HepG2 (cell line): Measurements from ENCODE around the gene TAF5. TPM values are rescaled to one million over a fixed set of nuclear protein-coding genes. Genes with fewer than 3 reads are reported as not detected.

Experiments
- ARID3A ChIP-seq: IDR thresholded peaks from 2 replicates; pipeline ENCODE4 v1.6.1; 2012; ENCODE audit warnings: low read depth, low read length, improper control_type of control experiment
- ATAD3A ChIP-seq: sonication (generic); formaldehyde crosslinking; IDR thresholded peaks from 2 replicates; pipeline ENCODE4 v1.4.0; 2020; ENCODE audit warnings: missing genetic modification reagents
- GPN1 ChIP-seq: sonication (generic); formaldehyde crosslinking; IDR thresholded peaks from 2 replicates; pipeline ENCODE4 v1.5.1; 2020; ENCODE audit warnings: missing genetic modification reagents, borderline replicate concordance
- HDAC1 ChIP-seq: sonication (generic); formaldehyde crosslinking; IDR thresholded peaks from 2 replicates; pipeline ENCODE4 v1.5.1; 2020; ENCODE audit warnings: mild to moderate bottlenecking, missing genetic modification reagents
- HDAC2 ChIP-seq: sonication (generic); formaldehyde crosslinking; IDR thresholded peaks from 2 replicates; pipeline ENCODE4 v1.4.0; 2020; ENCODE audit warnings: missing genetic modification reagents
- HNRNPK ChIP-seq: fragments of 200-400 bp; formaldehyde crosslinking; IDR thresholded peaks from 2 replicates; pipeline ENCODE4 v1.6.1; 2018; ENCODE audit warnings: low read length, low read depth, moderate library complexity, mild to moderate bottlenecking; ENCODE audit not compliant: poor library complexity, severe bottlenecking
- IKZF1 ChIP-seq: fragments of 450-650 bp; IDR thresholded peaks from 2 replicates; pipeline ENCODE4 v1.7.1; 2016
- ISL2 ChIP-seq: sonication (generic); formaldehyde crosslinking; IDR thresholded peaks from 2 replicates; pipeline ENCODE4 v1.5.0; 2020; ENCODE audit warnings: missing genetic modification reagents
- KAT7 ChIP-seq: IDR thresholded peaks from 2 replicates; pipeline ENCODE4 v1.6.1; 2018; ENCODE audit warnings: borderline replicate concordance, missing compliant biosample characterization
- MLXIP ChIP-seq: sonication (generic); formaldehyde crosslinking; IDR thresholded peaks from 2 replicates; pipeline ENCODE4 v1.9.0; 2021; ENCODE audit warnings: missing genetic modification reagents, borderline replicate concordance
- NFE2L2 ChIP-seq: fragments of 150-350 bp; IDR thresholded peaks from 2 replicates; pipeline ENCODE4 v1.6.1; 2014; ENCODE audit warnings: low read length
- POGK ChIP-seq: sonication (generic); formaldehyde crosslinking; conservative IDR thresholded peaks from 2 replicates; pipeline ENCODE4 v1.8.0; 2022; ENCODE audit warnings: mild to moderate bottlenecking, moderate library complexity, missing genetic modification reagents
- REL ChIP-seq: sonication (generic); formaldehyde crosslinking; conservative IDR thresholded peaks from 2 replicates; pipeline ENCODE4 v1.8.0; 2022; ENCODE audit warnings: mild to moderate bottlenecking, missing genetic modification reagents, moderate library complexity
- SP1 ChIP-seq, 2 experiments: fragments of 450-650 bp in 1 of 2; sonication (generic) in 1 of 2; formaldehyde crosslinking in 1 of 2; IDR thresholded peaks; 2 replicates each; pipeline versions ENCODE4 v1.4.0 to v1.6.1; 2016 to 2020; ENCODE audit warnings: missing genetic modification reagents in 1 of 2
- SRSF1 ChIP-seq: fragments of 200-400 bp; formaldehyde crosslinking; optimal IDR thresholded peaks from 2 replicates; pipeline ENCODE3; 2017; ENCODE audit warnings: mild to moderate bottlenecking, low read depth, low read length, moderate library complexity
- TEAD3 ChIP-seq: optimal IDR thresholded peaks from 2 replicates; pipeline ENCODE3; 2016; ENCODE audit warnings: borderline replicate concordance
- YEATS4 ChIP-seq: sonication (generic); formaldehyde crosslinking; IDR thresholded peaks from 2 replicates; pipeline ENCODE4 v1.4.0; 2020; ENCODE audit warnings: missing genetic modification reagents, borderline replicate concordance
- ZFP82 ChIP-seq: sonication (generic); formaldehyde crosslinking; IDR thresholded peaks from 2 replicates; pipeline ENCODE4 v1.5.1; 2020; ENCODE audit warnings: mild to moderate bottlenecking, missing genetic modification reagents, borderline replicate concordance
- ZFX ChIP-seq: sonication (generic); formaldehyde crosslinking; IDR thresholded peaks from 2 replicates; pipeline ENCODE4 v1.4.0; 2020; ENCODE audit warnings: mild to moderate bottlenecking, low read depth, missing genetic modification reagents, moderate library complexity
- ZNF160 ChIP-seq: sonication (generic); formaldehyde crosslinking; IDR thresholded peaks from 2 replicates; pipeline ENCODE4 v1.8.0; 2022; ENCODE audit warnings: mild to moderate bottlenecking, inconsistent platforms, missing genetic modification reagents
- ZNF430 ChIP-seq: sonication (generic); formaldehyde crosslinking; IDR thresholded peaks from 2 replicates; pipeline ENCODE4 v1.9.0; 2021; ENCODE audit warnings: mild to moderate bottlenecking, missing genetic modification reagents
- ZNF713 ChIP-seq: sonication (generic); formaldehyde crosslinking; IDR thresholded peaks from 2 replicates; pipeline ENCODE4 v1.4.0; 2020; ENCODE audit warnings: mild to moderate bottlenecking, missing genetic modification reagents
- ZNF792 ChIP-seq: IDR thresholded peaks from 2 replicates; pipeline ENCODE4 v1.6.1; 2016
- ZNF879 ChIP-seq: sonication (generic); formaldehyde crosslinking; IDR thresholded peaks from 2 replicates; pipeline ENCODE4 v1.8.1; 2023; ENCODE audit warnings: missing genetic modification reagents
- ZSCAN29 ChIP-seq: sonication (generic); formaldehyde crosslinking; conservative IDR thresholded peaks from 2 replicates; pipeline ENCODE4 v1.4.0; 2020; ENCODE audit warnings: mild to moderate bottlenecking, missing genetic modification reagents
- polyA plus RNA-seq, 8 experiments: library from polyadenylated mRNA; depleted of rRNA in 3 of 8; stranded (reverse) in 7 of 8; unstranded in 1 of 8; fragments of >200 nt; fragmentation: Illumina TruSeq in 4 of 8; extraction: Trizol in 4 of 8; gene quantifications; 2 replicates each; pipeline versions ENCODE4 v1.2.1 to v1.2.3, GENCODE V29; 2011 to 2016; ENCODE audit warnings: low read depth in 4 of 8, missing spikeins in 1 of 8, mixed read lengths in 1 of 8; ENCODE audit not compliant: insufficient read depth in 1 of 8
- total RNA-seq, 5 experiments: library from RNA; depleted of rRNA; stranded (reverse); fragments of >200 nt; fragmentation: Illumina TruSeq; extraction: Trizol; gene quantifications; 2 replicates each; pipeline ENCODE4 v1.2.3, GENCODE V29; 2016; ENCODE audit warnings: low read depth in 1 of 5

Gene TAF5
- total and polyA plus RNA-seq, 2 of the 13 experiments (the other 11 are each of a cell fraction or from before 2014, with no cell fraction given), result 3.8 to 8.7 TPM

GRCh38 chr10:103396067-103396788 is 28.5 kb downstream of the TAF5 start, which contains the start of the genes ATP5MK and PDCD11 (continued):
- TF ChIP-seq ISL2 (peak; percentile 51), ATAD3A (CRISPR knock-in tag) (no peak), IKZF1 (no peak), TEAD3 (peak; percentile 47), ZSCAN29 (no peak), GPN1 (CRISPR knock-in tag) (no peak), ZNF792 (CRISPR knock-in tag) (peak; percentile 53; the same call in 1 of the 2 replicates), HNRNPK (no peak), NFE2L2 (no peak), ZNF713 (CRISPR knock-in tag) (no peak), ZFX (CRISPR knock-in tag) (peak; percentile 78), ZNF430 (CRISPR knock-in tag) (peak; percentile 71), ZNF160 (CRISPR knock-in tag) (no peak; the same call in 1 of the 2 replicates), REL (CRISPR knock-in tag) (peak; percentile 72; the same call in 1 of the 2 replicates), YEATS4 (CRISPR knock-in tag) (peak; percentile 94), KAT7 (no peak; the same call in none of the 2 replicates), HDAC1 (CRISPR knock-in tag) (peak; percentile 97), POGK (CRISPR knock-in tag) (peak; percentile 64; the same call in 1 of the 2 replicates), MLXIP (CRISPR knock-in tag) (0 out of 2 replicates have a peak, but pooled peaks have one; percentile 61), SP1 (IDR thresholded peaks at IDR 0.05) (no peak), SP1 (CRISPR knock-in tag; IDR thresholded peaks at IDR 0.05) (peak; percentile 56), SRSF1 (peak; percentile 57), ARID3A (0 out of 2 replicates have a peak, but pooled peaks have one; percentile 26), ZNF879 (CRISPR knock-in tag) (no peak), ZFP82 (CRISPR knock-in tag) (no peak), HDAC2 (CRISPR knock-in tag) (peak; percentile 78; the same call in 1 of the 2 replicates)
